Breast epithelium (tissue), 3 donors: ENCODE data around the gene HMGCS2.

Experiments
- POLR2A ChIP-seq: fragments of 450-650 bp; IDR thresholded peaks from one replicate; pipeline ENCODE4 v1.6.1; 2016; ENCODE audit warnings: antibody characterized with exemption, mild to moderate bottlenecking, moderate library complexity
- POLR2AphosphoS5 ChIP-seq, 3 donors: sonication (generic); formaldehyde crosslinking; IDR thresholded peaks; one replicate each; pipeline ENCODE4 v1.6.1; 2017; ENCODE audit warnings: antibody characterized with exemption in 3 of 3
- TF ChIP-seq, protein P1 (sequence below), 3 donors: fragments of 450-650 bp; IDR thresholded peaks; one replicate each; pipeline ENCODE4 v1.5.1; 2016 to 2017; ENCODE audit warnings: antibody characterized with exemption in 3 of 3, mild to moderate bottlenecking in 3 of 3, moderate library complexity in 3 of 3

- TF ChIP-seq, protein P1, sequence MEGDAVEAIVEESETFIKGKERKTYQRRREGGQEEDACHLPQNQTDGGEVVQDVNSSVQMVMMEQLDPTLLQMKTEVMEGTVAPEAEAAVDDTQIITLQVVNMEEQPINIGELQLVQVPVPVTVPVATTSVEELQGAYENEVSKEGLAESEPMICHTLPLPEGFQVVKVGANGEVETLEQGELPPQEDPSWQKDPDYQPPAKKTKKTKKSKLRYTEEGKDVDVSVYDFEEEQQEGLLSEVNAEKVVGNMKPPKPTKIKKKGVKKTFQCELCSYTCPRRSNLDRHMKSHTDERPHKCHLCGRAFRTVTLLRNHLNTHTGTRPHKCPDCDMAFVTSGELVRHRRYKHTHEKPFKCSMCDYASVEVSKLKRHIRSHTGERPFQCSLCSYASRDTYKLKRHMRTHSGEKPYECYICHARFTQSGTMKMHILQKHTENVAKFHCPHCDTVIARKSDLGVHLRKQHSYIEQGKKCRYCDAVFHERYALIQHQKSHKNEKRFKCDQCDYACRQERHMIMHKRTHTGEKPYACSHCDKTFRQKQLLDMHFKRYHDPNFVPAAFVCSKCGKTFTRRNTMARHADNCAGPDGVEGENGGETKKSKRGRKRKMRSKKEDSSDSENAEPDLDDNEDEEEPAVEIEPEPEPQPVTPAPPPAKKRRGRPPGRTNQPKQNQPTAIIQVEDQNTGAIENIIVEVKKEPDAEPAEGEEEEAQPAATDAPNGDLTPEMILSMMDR (IDR thresholded peaks at IDR 0.05), result no peak
- TF ChIP-seq POLR2AphosphoS5 (IDR thresholded peaks at IDR 0.05) (no peak), POLR2A (no peak)
Observed at GRCh38 chr1:119733754-119734153, 35.0 kb downstream of the HMGCS2 start.
